SK-N-SH (cell line): ENCODE measurements around the gene PRKCG. TPM values are rescaled to one million over a fixed set of nuclear protein-coding genes. Genes with fewer than 3 reads are reported as not detected.

Source experiments
- CTCF ChIA-PET: fragments of 300-600, 350-600 bp; formaldehyde crosslinking; extraction: SDS; loops from one replicate; lab custom pipeline; 2021; lab: Yijun Ruan, JAX
- POLR2A ChIA-PET: fragments of 350-600 bp; sonication (Branson Sonifier 250); formaldehyde crosslinking; extraction: SDS; loops from one replicate; lab custom pipeline; 2020; ENCODE audit warnings: antibody characterized with exemption, inconsistent platforms; lab: Yijun Ruan, JAX
- DNase-seq: peaks from one replicate; pipeline ENCODE4 v3.0.0; 2012
- H2AFZ ChIP-seq: fragments of 200-600 bp; sonication (generic); 2 replicates; pipeline ENCODE4 v1.8.1; 2016; ENCODE audit warnings: antibody characterized with exemption, mild to moderate bottlenecking, low read depth
- H3F3A ChIP-seq: fragments of 200-600 bp; sonication (generic); replicated peaks from 2 replicates; pipeline ENCODE3; 2016; ENCODE audit warnings: antibody characterized with exemption, mild to moderate bottlenecking; ENCODE audit not compliant: insufficient read depth
- H3K27ac ChIP-seq, 2 experiments: fragments of 200-500 bp in 1 of 2; fragments of 200-600 bp in 1 of 2; sonication (Bioruptor generic) in 1 of 2; sonication (generic), shearing (Covaris generic) in 1 of 2; 2 replicates each; pipeline versions ENCODE4 v1.5.1 to v1.6.1; 2014 to 2016; ENCODE audit warnings: low read depth in 2 of 2, inconsistent platforms in 1 of 2, low read length in 1 of 2, mild to moderate bottlenecking in 1 of 2, mixed read lengths in 1 of 2
- H3K27me3 ChIP-seq: fragments of 200-600 bp; sonication (generic), shearing (Covaris generic); 2 replicates; pipeline ENCODE4 v1.6.1; 2016; ENCODE audit warnings: mixed run types; ENCODE audit not compliant: insufficient read depth
- H3K36me3 ChIP-seq, 2 experiments: fragments of 200-500 bp in 1 of 2; fragments of 200-600 bp in 1 of 2; sonication (Bioruptor generic) in 1 of 2; sonication (generic) in 1 of 2; replicated peaks in 1 of 2; 2 replicates each; pipeline versions ENCODE3 to v1.5.1; 2014 to 2016; ENCODE audit warnings: low read length in 1 of 2, mild to moderate bottlenecking in 1 of 2; ENCODE audit not compliant: insufficient read depth in 2 of 2, control insufficient read depth in 1 of 2
- H3K4me1 ChIP-seq, 2 experiments: fragments of 200-500 bp in 1 of 2; fragments of 200-600 bp in 1 of 2; sonication (Bioruptor generic) in 1 of 2; sonication (generic), shearing (Covaris generic) in 1 of 2; 2 replicates each; pipeline versions ENCODE4 v1.5.1 to v1.6.1; 2014 to 2016; ENCODE audit warnings: low read depth in 1 of 2, low read length in 1 of 2, mixed run types in 1 of 2; ENCODE audit not compliant: insufficient read depth in 2 of 2, control insufficient read depth in 1 of 2
- H3K4me2 ChIP-seq: fragments of 200-600 bp; sonication (generic), shearing (Covaris generic); 2 replicates; pipeline ENCODE4 v1.6.1; 2017; ENCODE audit warnings: mixed run types
- H3K4me3 ChIP-seq, 2 experiments: fragments of 200-500 bp in 1 of 2; fragments of 200-600 bp in 1 of 2; sonication (Bioruptor generic) in 1 of 2; sonication (generic), shearing (Covaris generic) in 1 of 2; 2 replicates each; pipeline versions ENCODE4 v1.5.1 to v1.8.1; 2014 to 2016; ENCODE audit warnings: low read depth in 2 of 2, inconsistent platforms in 1 of 2, low read length in 1 of 2, mild to moderate bottlenecking in 1 of 2, mixed read lengths in 1 of 2, moderate library complexity in 1 of 2
- H3K79me2 ChIP-seq: fragments of 200-600 bp; sonication (generic); 2 replicates; pipeline ENCODE4 v1.8.1; 2017; ENCODE audit warnings: mild to moderate bottlenecking; ENCODE audit not compliant: insufficient read depth
- H3K9ac ChIP-seq: fragments of 200-600 bp; sonication (generic); 2 replicates; pipeline ENCODE4 v1.6.1; 2017; ENCODE audit warnings: mixed run types
- H3K9me2 ChIP-seq: fragments of 200-600 bp; sonication (generic); 2 replicates; pipeline ENCODE4 v1.6.1; 2017; ENCODE audit warnings: mixed run types
- H3K9me3 ChIP-seq: fragments of 200-600 bp; sonication (generic); 2 replicates; pipeline ENCODE4 v1.6.1; 2017; ENCODE audit warnings: mixed run types, mild to moderate bottlenecking, moderate library complexity
- H4K20me1 ChIP-seq: fragments of 200-600 bp; sonication (generic); 2 replicates; pipeline ENCODE4 v1.6.1; 2017; ENCODE audit warnings: mild to moderate bottlenecking, mixed run types; ENCODE audit not compliant: insufficient read depth
- ELF1 ChIP-seq: IDR thresholded peaks from 2 replicates; pipeline ENCODE4 v1.4.0; 2012
- NRF1 ChIP-seq: IDR thresholded peaks from 2 replicates; pipeline ENCODE4 v1.6.1; 2012; ENCODE audit warnings: low read depth, mild to moderate bottlenecking, low read length
- YY1 ChIP-seq: IDR thresholded peaks from 2 replicates; pipeline ENCODE4 v1.4.0; 2012; ENCODE audit warnings: low read depth, mild to moderate bottlenecking
- WGBS: methylation state at CpG from one replicate; pipeline ENCODE4 v1.1.6; 2017; ENCODE audit warnings: low lambda C conversion rate; 5-methylcytosine and 5-hydroxymethylcytosine counted together
- polyA plus RNA-seq, 3 experiments: library from polyadenylated mRNA; depleted of rRNA; stranded (reverse); fragments of >200 nt; gene quantifications; 2 replicates each; pipeline ENCODE4 v1.2.3, GENCODE V29; 2012
- TF ChIP-seq, protein P1 (sequence below): IDR thresholded peaks from 2 replicates; pipeline ENCODE4; 2012
- TF ChIP-seq, protein P2 (sequence below): IDR thresholded peaks from 2 replicates; pipeline ENCODE4 v1.4.0; 2012; ENCODE audit warnings: low read depth, borderline replicate concordance
- TF ChIP-seq, protein P3 (sequence below): fragments of 200-600 bp; sonication (generic); IDR thresholded peaks from 2 replicates; pipeline ENCODE4 v1.6.1; 2017; ENCODE audit warnings: antibody characterized with exemption, mild to moderate bottlenecking, moderate library complexity
- TF ChIP-seq, protein P4 (sequence below): IDR thresholded peaks from 2 replicates; pipeline ENCODE4 v1.4.0; 2012; ENCODE audit warnings: low read depth, borderline replicate concordance
- TF ChIP-seq, protein P5 (sequence below): IDR thresholded peaks from 2 replicates; pipeline ENCODE4 v1.4.0; 2012; ENCODE audit warnings: low read depth
- TF ChIP-seq, protein P6 (sequence below): fragments of 150-350 bp; IDR thresholded peaks from 2 replicates; pipeline ENCODE4 v1.6.1; 2017; ENCODE audit warnings: antibody characterized with exemption, low read length, low read depth, borderline replicate concordance

The PRKCG gene
- polyA plus RNA-seq, 1 of the 3 experiments (the other 2 are of a cell fraction), result 0.08 TPM

DNA sequence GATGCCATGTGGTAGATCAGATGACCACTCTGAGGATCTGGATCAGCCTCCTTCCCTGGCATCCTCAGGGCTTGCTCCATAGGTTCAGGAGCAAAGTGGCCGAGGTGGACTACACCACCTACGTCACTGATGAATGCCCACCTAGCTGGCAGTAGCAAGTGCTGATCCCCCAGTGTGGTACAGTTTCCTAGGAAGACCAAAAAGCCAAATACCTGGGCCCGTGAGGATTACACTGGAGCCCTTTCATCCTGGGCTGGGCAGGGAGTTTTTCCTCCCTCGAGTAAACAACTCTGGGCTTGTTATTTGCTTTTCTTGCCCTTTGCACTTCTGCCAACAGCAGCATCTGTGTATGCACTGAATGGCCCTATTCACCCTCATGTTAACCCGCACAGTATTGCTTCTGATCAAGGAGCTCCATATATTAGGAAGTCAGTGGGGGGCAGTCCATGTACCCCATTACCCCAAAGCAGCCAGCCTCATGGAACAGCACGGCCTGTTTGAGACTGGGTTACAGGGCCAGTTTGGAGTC, 17.6 kb upstream of the PRKCG start:
- Histone ChIP-seq H3F3A (peaks cover 5% of the 10 kb centered on the region), H3K27me3 (no peaks in the 10 kb centered on the region), H3K9me3 (no peaks in the 10 kb centered on the region), H3K4me3 (no peak overlapping the region), H4K20me1 (no peaks in the 10 kb centered on the region; the same call in 1 of the 2 replicates), H3K4me1 (peaks cover 5 to 12% of the 10 kb centered on the region in 2 experiments; a peak in 2 of 4 replicates), H3K9me2 (no peaks in the 10 kb centered on the region), H3K36me3 (no peaks in the 10 kb centered on the region), H3K4me2 (no peak overlapping the region), H3K79me2 (peaks cover 17% of the 10 kb centered on the region), H3K9ac (no peak overlapping the region), H3K27ac (no peak overlapping the region), H2AFZ (no peak overlapping the region)
- TF ChIP-seq YY1 (no peak), ELF1 (no peak), NRF1 (no peak)
- TF ChIP-seq, protein P1, sequence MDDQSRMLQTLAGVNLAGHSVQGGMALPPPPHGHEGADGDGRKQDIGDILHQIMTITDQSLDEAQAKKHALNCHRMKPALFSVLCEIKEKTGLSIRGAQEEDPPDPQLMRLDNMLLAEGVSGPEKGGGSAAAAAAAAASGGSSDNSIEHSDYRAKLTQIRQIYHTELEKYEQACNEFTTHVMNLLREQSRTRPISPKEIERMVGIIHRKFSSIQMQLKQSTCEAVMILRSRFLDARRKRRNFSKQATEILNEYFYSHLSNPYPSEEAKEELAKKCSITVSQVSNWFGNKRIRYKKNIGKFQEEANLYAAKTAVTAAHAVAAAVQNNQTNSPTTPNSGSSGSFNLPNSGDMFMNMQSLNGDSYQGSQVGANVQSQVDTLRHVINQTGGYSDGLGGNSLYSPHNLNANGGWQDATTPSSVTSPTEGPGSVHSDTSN, result no peak
- TF ChIP-seq, protein P2, sequence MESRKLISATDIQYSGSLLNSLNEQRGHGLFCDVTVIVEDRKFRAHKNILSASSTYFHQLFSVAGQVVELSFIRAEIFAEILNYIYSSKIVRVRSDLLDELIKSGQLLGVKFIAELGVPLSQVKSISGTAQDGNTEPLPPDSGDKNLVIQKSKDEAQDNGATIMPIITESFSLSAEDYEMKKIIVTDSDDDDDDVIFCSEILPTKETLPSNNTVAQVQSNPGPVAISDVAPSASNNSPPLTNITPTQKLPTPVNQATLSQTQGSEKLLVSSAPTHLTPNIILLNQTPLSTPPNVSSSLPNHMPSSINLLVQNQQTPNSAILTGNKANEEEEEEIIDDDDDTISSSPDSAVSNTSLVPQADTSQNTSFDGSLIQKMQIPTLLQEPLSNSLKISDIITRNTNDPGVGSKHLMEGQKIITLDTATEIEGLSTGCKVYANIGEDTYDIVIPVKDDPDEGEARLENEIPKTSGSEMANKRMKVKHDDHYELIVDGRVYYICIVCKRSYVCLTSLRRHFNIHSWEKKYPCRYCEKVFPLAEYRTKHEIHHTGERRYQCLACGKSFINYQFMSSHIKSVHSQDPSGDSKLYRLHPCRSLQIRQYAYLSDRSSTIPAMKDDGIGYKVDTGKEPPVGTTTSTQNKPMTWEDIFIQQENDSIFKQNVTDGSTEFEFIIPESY, result no peak
- TF ChIP-seq, protein P3, sequence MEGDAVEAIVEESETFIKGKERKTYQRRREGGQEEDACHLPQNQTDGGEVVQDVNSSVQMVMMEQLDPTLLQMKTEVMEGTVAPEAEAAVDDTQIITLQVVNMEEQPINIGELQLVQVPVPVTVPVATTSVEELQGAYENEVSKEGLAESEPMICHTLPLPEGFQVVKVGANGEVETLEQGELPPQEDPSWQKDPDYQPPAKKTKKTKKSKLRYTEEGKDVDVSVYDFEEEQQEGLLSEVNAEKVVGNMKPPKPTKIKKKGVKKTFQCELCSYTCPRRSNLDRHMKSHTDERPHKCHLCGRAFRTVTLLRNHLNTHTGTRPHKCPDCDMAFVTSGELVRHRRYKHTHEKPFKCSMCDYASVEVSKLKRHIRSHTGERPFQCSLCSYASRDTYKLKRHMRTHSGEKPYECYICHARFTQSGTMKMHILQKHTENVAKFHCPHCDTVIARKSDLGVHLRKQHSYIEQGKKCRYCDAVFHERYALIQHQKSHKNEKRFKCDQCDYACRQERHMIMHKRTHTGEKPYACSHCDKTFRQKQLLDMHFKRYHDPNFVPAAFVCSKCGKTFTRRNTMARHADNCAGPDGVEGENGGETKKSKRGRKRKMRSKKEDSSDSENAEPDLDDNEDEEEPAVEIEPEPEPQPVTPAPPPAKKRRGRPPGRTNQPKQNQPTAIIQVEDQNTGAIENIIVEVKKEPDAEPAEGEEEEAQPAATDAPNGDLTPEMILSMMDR, result no peak
- TF ChIP-seq, protein P4, sequence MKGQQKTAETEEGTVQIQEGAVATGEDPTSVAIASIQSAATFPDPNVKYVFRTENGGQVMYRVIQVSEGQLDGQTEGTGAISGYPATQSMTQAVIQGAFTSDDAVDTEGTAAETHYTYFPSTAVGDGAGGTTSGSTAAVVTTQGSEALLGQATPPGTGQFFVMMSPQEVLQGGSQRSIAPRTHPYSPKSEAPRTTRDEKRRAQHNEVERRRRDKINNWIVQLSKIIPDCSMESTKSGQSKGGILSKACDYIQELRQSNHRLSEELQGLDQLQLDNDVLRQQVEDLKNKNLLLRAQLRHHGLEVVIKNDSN, result no peak
- TF ChIP-seq, protein P5, sequence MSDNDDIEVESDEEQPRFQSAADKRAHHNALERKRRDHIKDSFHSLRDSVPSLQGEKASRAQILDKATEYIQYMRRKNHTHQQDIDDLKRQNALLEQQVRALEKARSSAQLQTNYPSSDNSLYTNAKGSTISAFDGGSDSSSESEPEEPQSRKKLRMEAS, result no peak
- TF ChIP-seq, protein P6, sequence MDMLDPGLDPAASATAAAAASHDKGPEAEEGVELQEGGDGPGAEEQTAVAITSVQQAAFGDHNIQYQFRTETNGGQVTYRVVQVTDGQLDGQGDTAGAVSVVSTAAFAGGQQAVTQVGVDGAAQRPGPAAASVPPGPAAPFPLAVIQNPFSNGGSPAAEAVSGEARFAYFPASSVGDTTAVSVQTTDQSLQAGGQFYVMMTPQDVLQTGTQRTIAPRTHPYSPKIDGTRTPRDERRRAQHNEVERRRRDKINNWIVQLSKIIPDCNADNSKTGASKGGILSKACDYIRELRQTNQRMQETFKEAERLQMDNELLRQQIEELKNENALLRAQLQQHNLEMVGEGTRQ, result no peak
- ChIA-PET POLR2A (no interaction called here), CTCF (interaction anchor here (1.5 to 2.2 kb wide), 3 partner anchors 42 to 160 kb away, joined by 3 to 9 read pairs (median 4); no protein-coding TSS in a partner anchor)
- 71% methylated on average over 6 of the region's 6 CpGs for WGBS
- no peak for DNase-seq
